WTC11 (cell line): Measurements from ENCODE around the gene LRIG1. TPM values are rescaled to one million over a fixed set of nuclear protein-coding genes. Genes with fewer than 3 reads are reported as not detected.

Source experiments
- ATAC-seq: fragments of 200-7000 bp; cut with Tn5 transposase; 2 replicates; pipeline ENCODE4 v1.10.0; 2021; ENCODE audit warnings: mild to moderate bottlenecking, moderate library complexity
- CTCF ChIA-PET: fragments of 300-600 bp; sonication (Branson Sonifier 250); formaldehyde crosslinking; loops from one replicate; lab custom pipeline; 2021; ENCODE audit warnings: antibody characterized with exemption; lab: Charles Lee
- POLR2A ChIA-PET: fragments of 350-600 bp; sonication (Branson Sonifier 250); formaldehyde crosslinking; loops from one replicate; lab custom pipeline; 2021; ENCODE audit warnings: antibody characterized with exemption; lab: Charles Lee
- DNase-seq: peaks from one replicate; pipeline ENCODE4 v3.0.0; 2021; ENCODE audit warnings: low spot score
- H3K27ac Mint-ChIP-seq: 2 replicates; pipeline ENCODE4 v1.8.0; 2021; ENCODE audit warnings: mixed read lengths
- H3K27me3 Mint-ChIP-seq: 2 replicates; pipeline ENCODE4 v1.8.0; 2021; ENCODE audit warnings: low read depth, mild to moderate bottlenecking, moderate library complexity, mixed read lengths
- H3K36me3 Mint-ChIP-seq: 2 replicates; pipeline ENCODE4 v1.8.0; 2021; ENCODE audit warnings: mixed read lengths
- H3K4me1 Mint-ChIP-seq: 2 replicates; pipeline ENCODE4 v1.8.0; 2022; ENCODE audit warnings: mixed read lengths
- H3K4me3 Mint-ChIP-seq: 2 replicates; pipeline ENCODE4 v1.8.0; 2021; ENCODE audit warnings: mild to moderate bottlenecking, moderate library complexity, mixed read lengths
- H3K9me3 Mint-ChIP-seq: 2 replicates; pipeline ENCODE4 v1.8.0; 2021; ENCODE audit warnings: mixed read lengths
- AR ChIP-seq: fragments of 250-450 bp; sonication (Bioruptor Pico); IDR thresholded peaks from 2 replicates; pipeline ENCODE4 v1.9.0; 2021; ENCODE audit warnings: mild to moderate bottlenecking
- ATF1 ChIP-seq: sonication (generic); formaldehyde crosslinking; IDR thresholded peaks from 2 replicates; pipeline ENCODE4 v1.8.1; 2023; ENCODE audit warnings: mild to moderate bottlenecking, moderate library complexity, missing genetic modification reagents
- FOXP4 ChIP-seq: sonication (generic); formaldehyde crosslinking; IDR thresholded peaks from 2 replicates; pipeline ENCODE4 v1.8.0; 2022; ENCODE audit warnings: mild to moderate bottlenecking, missing genetic modification reagents
- GRHL2 ChIP-seq: fragments of 250-450 bp; sonication (Bioruptor Pico); IDR thresholded peaks from 2 replicates; pipeline ENCODE4 v1.8.0; 2022; ENCODE audit warnings: mild to moderate bottlenecking, moderate library complexity; ENCODE audit not compliant: insufficient replicate concordance, severe bottlenecking
- GTF2I ChIP-seq: fragments of 250-450 bp; sonication (Bioruptor Pico); conservative IDR thresholded peaks from 2 replicates; pipeline ENCODE4 v1.4.0; 2021; ENCODE audit warnings: mild to moderate bottlenecking
- HMGA2 ChIP-seq: fragments of 250-450 bp; sonication (Bioruptor Pico); IDR thresholded peaks from 2 replicates; pipeline ENCODE4 v1.4.0; 2021; ENCODE audit warnings: mild to moderate bottlenecking, moderate library complexity
- IRF2 ChIP-seq: sonication (generic); formaldehyde crosslinking; IDR thresholded peaks from 2 replicates; pipeline ENCODE4 v1.8.0; 2022; ENCODE audit warnings: low read depth, missing genetic modification reagents, borderline replicate concordance
- JAZF1 ChIP-seq: fragments of 250-450 bp; sonication (Bioruptor Pico); IDR thresholded peaks from 2 replicates; pipeline ENCODE4 v1.9.0; 2021; ENCODE audit warnings: moderate library complexity, mild to moderate bottlenecking, inconsistent platforms
- KAT7 ChIP-seq: sonication (generic); formaldehyde crosslinking; IDR thresholded peaks from 2 replicates; pipeline ENCODE4 v1.8.1; 2023; ENCODE audit warnings: missing genetic modification reagents, mild to moderate bottlenecking, borderline replicate concordance
- NFATC4 ChIP-seq: fragments of 250-450 bp; sonication (Bioruptor Pico); IDR thresholded peaks from 2 replicates; pipeline ENCODE4 v1.9.0; 2021; ENCODE audit warnings: mild to moderate bottlenecking
- NFYB ChIP-seq: sonication (generic); formaldehyde crosslinking; conservative IDR thresholded peaks from 2 replicates; pipeline ENCODE4 v1.8.0; 2022; ENCODE audit warnings: low read depth, missing genetic modification reagents
- NR2C2 ChIP-seq: sonication (generic); formaldehyde crosslinking; IDR thresholded peaks from 2 replicates; pipeline ENCODE4 v1.8.0; 2022; ENCODE audit warnings: mild to moderate bottlenecking, missing genetic modification reagents
- OVOL2 ChIP-seq: fragments of 250-450 bp; sonication (Bioruptor Pico); IDR thresholded peaks from 2 replicates; pipeline ENCODE4 v1.9.0; 2021; ENCODE audit warnings: mild to moderate bottlenecking, borderline replicate concordance
- RORB ChIP-seq: fragments of 250-450 bp; sonication (Bioruptor Pico); IDR thresholded peaks from 2 replicates; pipeline ENCODE4 v1.9.0; 2021; ENCODE audit warnings: mild to moderate bottlenecking
- SMAD3 ChIP-seq: sonication (generic); formaldehyde crosslinking; IDR thresholded peaks from 2 replicates; pipeline ENCODE4 v1.8.0; 2022; ENCODE audit warnings: missing genetic modification reagents, mild to moderate bottlenecking, borderline replicate concordance
- SOX15 ChIP-seq: fragments of 250-450 bp; sonication (Bioruptor Pico); IDR thresholded peaks from 2 replicates; pipeline ENCODE4 v1.9.0; 2021; ENCODE audit warnings: mild to moderate bottlenecking
- TEAD4 ChIP-seq: sonication (generic); formaldehyde crosslinking; IDR thresholded peaks from 2 replicates; pipeline ENCODE4 v1.8.0; 2022; ENCODE audit warnings: mild to moderate bottlenecking, missing genetic modification reagents
- ZBTB21 ChIP-seq: sonication (generic); formaldehyde crosslinking; IDR thresholded peaks from 2 replicates; pipeline ENCODE4 v1.8.1; 2023; ENCODE audit warnings: mild to moderate bottlenecking, missing genetic modification reagents, borderline replicate concordance
- ZNF219 ChIP-seq: sonication (generic); formaldehyde crosslinking; IDR thresholded peaks from 2 replicates; pipeline ENCODE4 v1.8.0; 2023; ENCODE audit warnings: missing genetic modification reagents, mild to moderate bottlenecking, borderline replicate concordance
- ZNF232 ChIP-seq: sonication (generic); formaldehyde crosslinking; IDR thresholded peaks from 2 replicates; pipeline ENCODE4 v1.8.0; 2022; ENCODE audit warnings: mild to moderate bottlenecking, missing genetic modification reagents
- ZNF317 ChIP-seq: sonication (generic); formaldehyde crosslinking; IDR thresholded peaks from 2 replicates; pipeline ENCODE4 v1.8.1; 2023; ENCODE audit warnings: low read depth, mild to moderate bottlenecking, moderate library complexity, missing genetic modification reagents, borderline replicate concordance
- ZNF416 ChIP-seq: fragments of 250-450 bp; sonication (Bioruptor Pico); IDR thresholded peaks from 2 replicates; pipeline ENCODE4 v1.9.0; 2021; ENCODE audit warnings: mild to moderate bottlenecking, inconsistent platforms
- total RNA-seq: library from RNA; stranded (reverse); gene quantifications from 3 replicates; pipeline ENCODE4 v1.2.3, GENCODE V29; 2021
- TF ChIP-seq, protein P1 (sequence below): sonication (generic); formaldehyde crosslinking; conservative IDR thresholded peaks from 2 replicates; pipeline ENCODE4 v1.8.1; 2023; ENCODE audit warnings: mild to moderate bottlenecking, low read depth, missing genetic modification reagents, moderate library complexity
- TF ChIP-seq, protein P2 (sequence below): sonication (generic); formaldehyde crosslinking; IDR thresholded peaks from 2 replicates; pipeline ENCODE4 v1.8.1; 2022; ENCODE audit warnings: low read depth, mild to moderate bottlenecking, moderate library complexity, missing genetic modification reagents, borderline replicate concordance
- TF ChIP-seq, protein P3 (sequence below): sonication (generic); formaldehyde crosslinking; IDR thresholded peaks from 2 replicates; pipeline ENCODE4 v1.8.0; 2023; ENCODE audit warnings: missing genetic modification reagents

LRIG1 gene
- total RNA-seq, 1 experiment from 2014 or later, result 105 TPM

DNA sequence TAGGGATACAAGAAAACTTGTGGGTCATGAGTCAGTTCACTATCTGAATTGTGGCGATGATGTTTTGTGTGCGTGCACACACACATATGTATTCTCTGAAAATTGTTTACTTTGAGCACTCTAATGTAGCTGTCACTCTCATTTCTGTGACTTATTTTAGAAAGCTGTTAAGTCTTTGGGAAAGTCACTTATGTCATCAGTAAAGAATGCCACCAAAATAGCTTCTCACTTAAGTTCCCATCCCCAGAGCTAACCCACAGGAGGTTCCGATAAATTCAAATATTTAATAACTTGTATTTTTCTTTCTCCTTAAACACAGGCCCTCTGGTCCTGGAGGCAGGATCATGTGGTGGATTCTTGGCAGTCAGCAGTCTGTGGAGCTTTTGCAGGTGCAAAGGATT, 138.3 kb downstream of the LRIG1 start:
- ATAC-seq, result no peak
- POLR2A ChIA-PET, result no interaction called here
- TF ChIP-seq SMAD3 (CRISPR knock-in tag) (no peak), OVOL2 (no peak), ZNF416 (CRISPR knock-in tag) (no peak), ATF1 (no peak), NFATC4 (no peak), JAZF1 (CRISPR knock-in tag) (no peak), ZNF232 (CRISPR knock-in tag) (no peak), TEAD4 (CRISPR knock-in tag) (no peak), AR (CRISPR knock-in tag) (no peak), ZNF219 (CRISPR knock-in tag) (no peak)
- TF ChIP-seq, protein P1, sequence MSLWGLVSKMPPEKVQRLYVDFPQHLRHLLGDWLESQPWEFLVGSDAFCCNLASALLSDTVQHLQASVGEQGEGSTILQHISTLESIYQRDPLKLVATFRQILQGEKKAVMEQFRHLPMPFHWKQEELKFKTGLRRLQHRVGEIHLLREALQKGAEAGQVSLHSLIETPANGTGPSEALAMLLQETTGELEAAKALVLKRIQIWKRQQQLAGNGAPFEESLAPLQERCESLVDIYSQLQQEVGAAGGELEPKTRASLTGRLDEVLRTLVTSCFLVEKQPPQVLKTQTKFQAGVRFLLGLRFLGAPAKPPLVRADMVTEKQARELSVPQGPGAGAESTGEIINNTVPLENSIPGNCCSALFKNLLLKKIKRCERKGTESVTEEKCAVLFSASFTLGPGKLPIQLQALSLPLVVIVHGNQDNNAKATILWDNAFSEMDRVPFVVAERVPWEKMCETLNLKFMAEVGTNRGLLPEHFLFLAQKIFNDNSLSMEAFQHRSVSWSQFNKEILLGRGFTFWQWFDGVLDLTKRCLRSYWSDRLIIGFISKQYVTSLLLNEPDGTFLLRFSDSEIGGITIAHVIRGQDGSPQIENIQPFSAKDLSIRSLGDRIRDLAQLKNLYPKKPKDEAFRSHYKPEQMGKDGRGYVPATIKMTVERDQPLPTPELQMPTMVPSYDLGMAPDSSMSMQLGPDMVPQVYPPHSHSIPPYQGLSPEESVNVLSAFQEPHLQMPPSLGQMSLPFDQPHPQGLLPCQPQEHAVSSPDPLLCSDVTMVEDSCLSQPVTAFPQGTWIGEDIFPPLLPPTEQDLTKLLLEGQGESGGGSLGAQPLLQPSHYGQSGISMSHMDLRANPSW (CRISPR knock-in tag), result no peak
- TF ChIP-seq, protein P2, sequence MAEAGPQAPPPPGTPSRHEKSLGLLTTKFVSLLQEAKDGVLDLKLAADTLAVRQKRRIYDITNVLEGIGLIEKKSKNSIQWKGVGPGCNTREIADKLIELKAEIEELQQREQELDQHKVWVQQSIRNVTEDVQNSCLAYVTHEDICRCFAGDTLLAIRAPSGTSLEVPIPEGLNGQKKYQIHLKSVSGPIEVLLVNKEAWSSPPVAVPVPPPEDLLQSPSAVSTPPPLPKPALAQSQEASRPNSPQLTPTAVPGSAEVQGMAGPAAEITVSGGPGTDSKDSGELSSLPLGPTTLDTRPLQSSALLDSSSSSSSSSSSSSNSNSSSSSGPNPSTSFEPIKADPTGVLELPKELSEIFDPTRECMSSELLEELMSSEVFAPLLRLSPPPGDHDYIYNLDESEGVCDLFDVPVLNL (CRISPR knock-in tag), result no peak
- TF ChIP-seq, protein P3, sequence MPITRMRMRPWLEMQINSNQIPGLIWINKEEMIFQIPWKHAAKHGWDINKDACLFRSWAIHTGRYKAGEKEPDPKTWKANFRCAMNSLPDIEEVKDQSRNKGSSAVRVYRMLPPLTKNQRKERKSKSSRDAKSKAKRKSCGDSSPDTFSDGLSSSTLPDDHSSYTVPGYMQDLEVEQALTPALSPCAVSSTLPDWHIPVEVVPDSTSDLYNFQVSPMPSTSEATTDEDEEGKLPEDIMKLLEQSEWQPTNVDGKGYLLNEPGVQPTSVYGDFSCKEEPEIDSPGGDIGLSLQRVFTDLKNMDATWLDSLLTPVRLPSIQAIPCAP (CRISPR knock-in tag), result no peak
- TF ChIP-seq, all 79 proteins: peak for 0
- no peaks in the 10 kb centered on the region for H3K9me3 Mint-ChIP-seq
- H3K27me3 Mint-ChIP-seq, result no peaks in the 10 kb centered on the region
- DNase-seq, result no peak
- H3K27ac Mint-ChIP-seq, result 0 out of 2 replicates have a peak overlapping the region, but pooled peaks have one; percentile 20
- H3K36me3 Mint-ChIP-seq, result no peaks in the 10 kb centered on the region
- H3K4me1 Mint-ChIP-seq, result peaks cover 34% of the 10 kb centered on the region
- no peak overlapping the region for H3K4me3 Mint-ChIP-seq
- CTCF ChIA-PET, result interaction anchor here (1.0 to 1.8 kb wide), 3 partner anchors 10 to 110 kb away, joined by 3 to 8 read pairs (median 3); no protein-coding TSS in a partner anchor

DNA sequence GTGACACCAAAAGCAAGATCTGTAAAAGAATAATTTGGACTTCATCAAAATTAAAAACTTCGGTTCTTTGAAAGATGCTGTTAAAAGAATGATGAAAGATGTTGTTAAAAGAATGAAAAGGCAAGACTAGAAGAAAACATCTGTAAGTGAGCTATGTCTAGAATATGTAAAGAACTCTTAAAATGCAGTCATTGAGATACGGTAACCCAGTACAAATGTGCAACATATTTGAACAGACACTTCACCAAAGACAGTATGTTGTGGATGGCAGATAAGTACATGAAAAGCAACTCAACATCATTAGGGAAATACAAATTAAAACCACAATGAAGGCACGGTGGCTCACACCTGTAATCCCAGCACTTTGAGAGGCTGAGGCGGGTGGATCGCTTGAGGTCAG, 139.5 kb downstream of the LRIG1 start:
- Mint-ChIP-seq H3K27ac (no peak overlapping the region), H3K9me3 (no peaks in the 10 kb centered on the region), H3K27me3 (no peaks in the 10 kb centered on the region), H3K4me1 (peaks cover 31% of the 10 kb centered on the region), H3K36me3 (no peaks in the 10 kb centered on the region), H3K4me3 (no peak overlapping the region)
- ChIA-PET POLR2A (no interaction called here), CTCF (interaction anchor here (0.7 kb wide), 1 partner anchor 108 kb away, joined by 3 read pairs; no protein-coding TSS in a partner anchor)
- ATAC-seq (no peak), DNase-seq (no peak)
- no peak for TF ChIP-seq FOXP4 (CRISPR knock-in tag)
- no peak for TF ChIP-seq RORB (CRISPR knock-in tag)
- TF ChIP-seq ZBTB21 (CRISPR knock-in tag), result no peak
- TF ChIP-seq OVOL2, result no peak
- no peak for TF ChIP-seq ZNF317 (CRISPR knock-in tag)
- TF ChIP-seq SOX15 (CRISPR knock-in tag), result no peak
- TF ChIP-seq GRHL2 (CRISPR knock-in tag), result no peak
- TF ChIP-seq HMGA2 (CRISPR knock-in tag), result no peak
- TF ChIP-seq GTF2I (CRISPR knock-in tag), result no peak
- TF ChIP-seq NR2C2, result no peak
- TF ChIP-seq, protein P3 (CRISPR knock-in tag), result no peak
- no peak for TF ChIP-seq NFYB (CRISPR knock-in tag)
- TF ChIP-seq KAT7 (CRISPR knock-in tag), result no peak
- TF ChIP-seq TEAD4 (CRISPR knock-in tag), result no peak
- no peak for TF ChIP-seq IRF2 (CRISPR knock-in tag)
- TF ChIP-seq JAZF1 (CRISPR knock-in tag), result no peak
